GM19324 (cell line): ENCODE data around the gene PTDSS2.

ENCODE experiments used
- ATAC-seq: cut with Tn5 transposase; IDR thresholded peaks from one replicate; pipeline ENCODE4 v1.9.1; 2021; ENCODE audit warnings: mild to moderate bottlenecking, moderate library complexity; ENCODE audit not compliant: unreplicated experiment, low FRiP score

The PTDSS2 gene

DNA sequence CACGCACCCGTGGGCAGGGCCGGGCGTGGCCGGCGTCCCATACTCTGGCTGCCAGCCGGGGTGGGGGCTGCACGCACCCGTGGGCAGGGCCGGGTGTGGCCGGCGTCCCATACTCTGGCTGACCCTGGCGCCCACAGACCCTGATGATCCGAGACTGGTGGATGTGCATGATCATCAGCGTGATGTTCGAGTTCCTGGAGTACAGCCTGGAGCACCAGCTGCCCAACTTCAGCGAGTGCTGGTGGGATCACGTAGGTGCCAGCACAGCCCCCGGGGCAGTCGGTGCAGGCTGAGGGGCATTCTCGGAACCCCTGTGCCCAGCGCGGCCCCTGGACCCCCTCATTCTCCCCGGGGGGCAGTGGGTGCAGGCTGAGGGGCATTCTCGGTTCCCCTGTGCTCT lies 38.0 kb downstream of the PTDSS2 start:
- ATAC-seq = no peak

GRCh38 chr11:488579-488978 lies 38.5 kb downstream of the PTDSS2 start:
- ATAC-seq = no peak

GRCh38 chr11:488992-489391 lies 38.9 kb downstream of the PTDSS2 start:
- ATAC-seq = no peak

- ATAC-seq = no peak
These were observed 39.6 kb downstream of the PTDSS2 start for GRCh38 chr11:489610-490185.

- no peak for ATAC-seq
These were observed 40.3 kb downstream of the PTDSS2 start for GRCh38 chr11:490186-490929.

DNA sequence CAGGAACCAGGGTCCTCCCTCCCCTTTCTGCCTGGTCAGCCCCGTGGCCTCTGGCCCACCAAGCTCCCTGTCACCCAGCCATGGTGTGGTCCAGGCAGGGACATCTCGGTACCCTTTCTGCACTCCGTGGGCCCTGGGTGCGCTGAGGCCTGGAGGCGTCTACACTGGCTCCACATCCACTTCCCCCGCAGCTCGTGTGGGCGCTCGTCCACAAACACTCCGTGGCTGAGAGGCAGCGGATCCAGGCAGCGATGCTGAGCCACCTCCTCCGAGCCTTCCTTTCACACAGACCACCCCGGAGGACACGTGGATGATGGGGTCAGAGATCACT lies 40.8 kb downstream of the PTDSS2 start:
- ATAC-seq = no peak

DNA sequence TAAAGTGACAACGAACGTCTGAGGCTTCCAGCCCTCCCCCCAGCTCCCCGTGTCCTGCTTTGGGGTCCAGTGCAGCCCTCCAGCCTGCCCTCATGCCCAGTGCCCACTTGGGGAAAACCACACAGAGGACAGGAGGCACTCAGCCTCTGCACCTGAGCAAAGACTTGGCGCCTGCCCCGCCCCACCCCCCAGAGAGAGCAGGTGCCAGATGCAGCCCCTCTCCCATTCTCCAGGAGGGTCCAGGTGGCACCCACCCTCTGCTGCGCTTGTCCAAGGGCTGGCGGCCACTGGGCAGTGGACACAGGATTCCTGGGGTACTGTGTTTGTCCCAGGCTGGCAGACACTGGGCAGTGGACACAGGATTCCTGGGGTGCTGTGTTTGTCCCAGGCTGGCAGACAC lies 41.3 kb downstream of the PTDSS2 start:
- no peak for ATAC-seq

DNA sequence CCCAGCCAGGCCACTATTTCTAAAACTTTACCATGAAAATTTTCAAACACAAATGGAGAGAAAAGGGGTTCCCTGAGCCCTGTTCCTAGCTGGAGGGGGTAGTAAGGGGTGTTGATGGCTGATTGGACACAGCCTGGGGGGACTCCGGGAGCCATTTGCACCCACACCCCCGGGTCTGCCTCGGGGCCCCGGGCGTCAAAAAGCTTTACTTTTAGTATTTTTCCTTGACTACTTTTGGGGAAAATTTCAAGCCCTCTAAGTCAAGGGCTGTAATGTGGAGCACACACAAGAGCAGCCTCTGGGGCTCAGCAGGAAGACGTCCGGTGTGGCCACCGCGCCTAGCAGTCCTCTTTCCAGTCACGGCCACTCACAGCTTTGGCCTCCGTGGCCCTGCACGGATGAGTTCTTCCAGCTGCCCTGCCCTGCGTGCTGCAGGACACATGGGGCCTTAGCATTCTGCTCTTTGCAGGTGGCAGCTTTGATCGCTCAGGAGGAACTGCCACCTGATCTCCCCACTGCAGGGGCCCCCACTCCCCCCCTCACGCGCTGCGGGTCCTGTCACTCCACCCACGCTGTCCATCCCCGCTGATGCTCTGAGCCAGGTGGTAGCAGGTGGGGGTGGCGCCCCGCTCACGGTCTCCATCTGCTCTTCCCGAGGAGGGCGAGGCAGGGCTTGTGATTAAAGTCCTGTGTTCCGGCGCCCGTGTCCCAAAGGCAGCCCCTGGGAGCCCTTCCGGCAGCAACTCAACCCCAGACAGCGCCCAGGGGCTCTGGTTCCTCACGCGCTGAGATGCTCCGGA lies 42.5 kb downstream of the PTDSS2 start:
- no peak for ATAC-seq

DNA sequence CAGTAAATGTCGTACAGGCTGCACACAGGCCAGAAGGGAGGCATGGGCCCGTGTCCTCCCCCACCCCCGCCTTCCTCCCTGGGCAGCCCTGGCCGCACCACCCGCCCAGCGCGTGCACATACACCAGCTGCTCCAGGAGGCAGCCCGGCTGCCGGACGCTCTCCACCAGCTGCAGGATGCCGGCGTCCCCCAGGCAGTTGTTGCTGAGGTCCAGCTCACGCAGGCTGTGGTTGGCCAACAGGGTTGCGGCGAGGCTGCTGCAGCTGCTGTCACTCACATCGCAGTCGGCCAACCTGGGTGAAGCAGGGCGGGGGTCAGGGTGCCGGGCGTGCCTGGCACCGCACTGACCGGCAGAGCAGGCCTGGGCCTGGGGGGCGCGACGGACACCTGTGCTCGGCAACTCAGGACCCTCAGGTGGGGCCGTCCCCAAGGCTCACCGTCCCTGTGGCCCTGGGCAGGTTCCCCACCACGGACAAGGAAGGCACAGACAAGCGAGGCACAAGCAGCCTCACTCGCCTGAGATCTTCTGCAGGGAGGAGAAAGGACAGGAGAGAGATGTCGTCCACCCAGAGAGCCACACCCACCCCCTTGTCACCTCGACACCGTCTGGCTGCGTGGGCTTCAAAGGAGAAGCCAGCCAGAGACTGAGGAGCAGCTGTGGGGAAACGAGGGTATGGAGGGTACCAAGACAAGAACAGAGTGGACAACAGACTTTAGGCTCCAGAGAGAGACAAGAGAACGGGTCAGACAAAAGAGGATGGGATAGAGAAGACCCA lies 44.9 kb downstream of the PTDSS2 start:
- ATAC-seq = no peak

GRCh38 chr11:495537-495931 lies 45.5 kb downstream of the PTDSS2 start:
- no peak for ATAC-seq

- ATAC-seq = no peak
These were observed 46.9 kb downstream of the PTDSS2 start for GRCh38 chr11:496834-497564.

DNA sequence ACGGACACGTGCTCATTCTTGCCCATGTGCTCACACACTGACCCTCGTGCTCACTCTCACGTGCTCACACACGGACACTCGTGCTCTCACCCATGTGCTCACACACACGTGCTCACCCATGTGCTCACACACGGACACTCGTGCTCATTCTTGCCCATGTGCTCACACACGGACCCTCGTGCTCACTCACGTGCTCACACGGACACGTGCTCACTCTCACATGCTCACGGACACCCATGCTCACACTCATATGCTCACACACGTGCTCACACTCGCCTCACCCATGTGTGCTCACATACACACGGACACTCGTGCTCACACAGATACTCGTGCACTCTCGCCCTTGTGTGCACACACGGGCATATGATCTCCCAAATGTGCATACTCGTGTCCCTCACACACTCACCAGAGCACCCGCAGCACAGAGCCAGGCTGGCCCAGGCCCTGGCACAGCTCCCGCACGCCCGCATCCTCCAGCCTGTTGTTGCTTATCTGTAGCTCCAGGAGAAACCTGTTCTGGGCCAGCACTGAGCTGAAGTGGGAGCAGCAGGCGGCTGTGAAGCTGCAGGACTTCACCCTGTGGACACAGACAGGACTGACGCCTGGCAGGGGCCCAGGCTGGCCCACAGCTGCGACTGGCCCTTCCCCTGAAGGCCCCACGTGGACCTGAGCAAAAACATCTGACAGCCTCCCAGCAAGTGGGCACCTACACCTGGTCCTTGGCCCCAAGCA lies 47.7 kb downstream of the PTDSS2 start:
- no peak for ATAC-seq

DNA sequence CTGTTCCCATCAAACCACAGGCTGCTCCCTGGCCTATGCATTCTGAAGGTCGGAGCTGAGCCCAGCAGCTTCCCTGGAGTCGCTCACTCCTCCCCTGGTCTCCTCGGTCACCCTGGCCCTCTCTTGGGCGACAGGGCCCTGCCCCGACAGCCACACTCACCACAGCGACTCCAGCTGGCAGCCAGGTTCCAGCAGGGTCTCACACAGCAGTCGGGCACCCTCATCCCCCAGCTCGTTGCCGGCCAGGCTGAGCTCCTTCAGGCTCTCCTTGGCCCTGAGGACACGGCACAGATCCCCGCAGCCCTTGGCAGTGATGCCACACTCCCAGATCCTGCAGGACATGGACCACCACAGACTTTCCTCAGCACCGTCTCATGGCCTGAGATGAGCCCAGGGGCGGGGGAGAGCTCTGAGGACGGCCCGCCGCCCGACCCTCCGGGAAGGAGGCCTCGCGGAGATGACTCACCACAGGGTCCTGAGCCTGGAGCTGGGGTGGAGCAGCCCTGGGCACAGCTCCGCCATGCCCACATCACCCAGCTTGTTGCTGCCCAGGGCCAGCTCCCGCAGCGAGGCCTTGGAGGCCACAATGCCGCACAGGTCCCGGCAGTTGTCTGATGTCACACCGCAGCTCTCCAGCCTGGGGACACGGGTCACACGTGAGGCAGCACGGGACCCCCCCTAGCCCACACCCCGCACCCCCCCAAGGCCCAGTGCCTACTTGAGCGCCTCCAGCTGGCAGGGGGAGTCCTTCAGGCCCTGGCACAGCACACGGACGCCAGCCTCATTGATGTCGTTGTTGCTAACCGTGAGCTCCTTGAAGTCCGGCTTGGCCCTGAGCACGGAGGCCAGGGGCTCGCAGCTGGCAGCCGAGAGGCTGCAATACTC lies 48.5 kb downstream of the PTDSS2 start:
- ATAC-seq = no peak

- ATAC-seq = no peak
These were observed 49.4 kb downstream of the PTDSS2 start for GRCh38 chr11:499201-500076.

DNA sequence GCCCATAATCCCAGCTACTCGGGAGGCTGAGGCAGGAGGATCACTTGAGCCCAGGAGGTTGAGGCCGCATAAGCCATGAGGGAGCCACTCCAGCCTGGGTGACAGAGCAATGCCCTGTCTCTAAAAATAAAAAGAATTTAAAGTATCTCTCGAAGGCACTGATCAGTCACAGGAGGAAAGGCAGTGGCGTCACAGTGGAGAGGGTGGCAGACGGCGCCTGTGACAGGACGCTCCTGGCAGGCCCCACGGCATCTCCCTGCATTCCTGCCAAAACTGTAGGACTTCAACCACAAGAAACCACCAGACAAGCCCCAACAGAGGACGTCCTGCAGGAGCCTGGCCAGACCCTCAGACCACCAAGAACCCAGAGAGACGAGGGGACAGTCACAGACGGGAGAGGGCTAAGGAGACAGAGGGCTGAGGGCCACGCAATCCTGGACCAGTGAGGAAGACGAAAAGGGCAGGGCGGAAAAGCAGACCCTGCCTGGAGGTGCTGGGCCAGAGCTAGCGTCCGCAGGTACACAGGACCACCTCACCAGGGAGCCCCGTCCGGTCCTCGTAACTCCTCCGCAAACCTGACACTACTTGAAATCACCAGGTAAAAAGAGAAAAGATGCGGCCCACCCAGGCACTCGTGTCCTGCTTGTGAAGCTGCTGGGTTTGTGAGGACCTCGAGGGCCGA lies 51.1 kb downstream of the PTDSS2 start:
- ATAC-seq = no peak

DNA sequence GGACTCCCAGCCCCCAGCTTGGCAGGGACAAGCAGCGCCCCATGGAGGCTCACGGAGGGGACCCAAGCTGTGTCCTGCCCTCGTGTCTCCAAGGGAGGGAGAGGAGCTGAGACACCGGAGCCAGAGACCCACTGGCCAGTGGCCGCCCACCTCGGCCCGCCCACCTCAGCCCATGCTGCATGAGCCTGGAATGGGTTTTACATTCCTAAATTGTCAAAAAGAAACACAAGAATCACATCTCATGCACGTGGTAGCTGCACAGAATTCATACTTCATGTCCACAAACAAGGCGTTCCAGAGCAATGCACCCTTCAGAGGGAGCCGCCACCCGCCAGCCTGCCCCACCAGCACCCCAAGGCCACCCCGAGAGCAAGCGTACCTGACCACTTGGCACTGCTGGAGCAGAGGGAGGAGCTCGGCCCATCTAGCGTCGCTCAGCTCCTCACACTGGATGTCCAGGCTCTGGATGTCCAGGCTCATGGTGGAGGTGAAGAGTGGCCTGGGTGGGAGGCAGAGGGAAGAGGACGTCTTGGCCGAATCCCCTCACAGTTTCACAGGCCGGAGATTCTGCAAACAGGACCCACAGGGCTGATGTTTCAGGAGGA lies 51.7 kb downstream of the PTDSS2 start:
- no peak for ATAC-seq
